Heart left ventricle (tissue), 16 donors: ENCODE data around the gene SSX2IP. TPM values are rescaled to one million over a fixed set of nuclear protein-coding genes. Genes with fewer than 3 reads are reported as not detected.

ENCODE experiments used
- ATAC-seq, 4 donors: fragments of 200-7000 bp; cut with Tn5 transposase; one replicate each; pipeline ENCODE4 v1.9.1; 2020 to 2022; ENCODE audit warnings: moderate library complexity in 4 of 4, mild to moderate bottlenecking in 3 of 4, moderate number of reproducible peaks in 1 of 4
- DNase-seq, 5 donors: peaks; one replicate each; pipeline ENCODE4 v3.0.0-alpha.2; 2020
- H3K27ac ChIP-seq, 12 donors: fragments of 200-600 bp; sonication (generic) in 4 of 12; one replicate each; pipeline versions ENCODE4 v1.5.0 to v1.8.0; 2016 to 2022; ENCODE audit warnings: mild to moderate bottlenecking in 2 of 12
- H3K27me3 ChIP-seq, 9 donors: fragments of 200-600 bp; sonication (generic) in 2 of 9; one replicate each; pipeline versions ENCODE4 v1.5.1 to v1.8.0; 2016 to 2022; ENCODE audit warnings: mild to moderate bottlenecking in 3 of 9
- H3K36me3 ChIP-seq, 9 donors: fragments of 200-600 bp; sonication (generic) in 2 of 9; one replicate each; pipeline versions ENCODE4 v1.5.0 to v1.8.0; 2018 to 2022; ENCODE audit warnings: mild to moderate bottlenecking in 2 of 9
- H3K4me1 ChIP-seq, 12 donors: fragments of 200-600 bp; sonication (generic) in 4 of 12; one replicate each; pipeline versions ENCODE4 v1.5.0 to v1.8.0; 2016 to 2022; ENCODE audit warnings: mild to moderate bottlenecking in 3 of 12
- H3K4me3 ChIP-seq, 12 donors: fragments of 200-600 bp; sonication (generic) in 4 of 12; one replicate each; pipeline versions ENCODE4 v1.5.0 to v1.8.0; 2017 to 2022; ENCODE audit warnings: mild to moderate bottlenecking in 9 of 12, moderate library complexity in 4 of 12
- H3K9me3 ChIP-seq, 12 donors: fragments of 200-600 bp; sonication (generic) in 4 of 12; one replicate each; pipeline versions ENCODE4 v1.5.0 to v1.8.0; 2016 to 2022; ENCODE audit warnings: mild to moderate bottlenecking in 1 of 12
- POLR2A ChIP-seq, 2 donors: fragments of 450-650 bp; IDR thresholded peaks; one replicate each; pipeline ENCODE4 v1.6.1; 2017; ENCODE audit warnings: antibody characterized with exemption in 2 of 2, mild to moderate bottlenecking in 2 of 2, moderate library complexity in 2 of 2
- WGBS, 4 donors: extraction: QIAGEN DNeasy Blood & Tissue Kit in 2 of 4; methylation state at CpG; one replicate each; pipeline versions ENCODE4 v1.1.5 to v1.1.7; 2013 to 2018; 5-methylcytosine and 5-hydroxymethylcytosine counted together
- intact Hi-C, 10 donors: fragments of 100-400 bp; cut with DNase I; formaldehyde crosslinking; loops; one replicate each; pipeline versions ENCODE4 v1.11.1 to v1.14.2; 2022
- polyA plus RNA-seq, 2 donors: library from polyadenylated mRNA; stranded (reverse); fragments of 200-250 nt; gene quantifications; one replicate each; pipeline ENCODE4 v1.2.3, GENCODE V29; 2013
- total RNA-seq, 9 donors: library from RNA; depleted of rRNA in 2 of 9; stranded (reverse); fragments of >200 nt in 2 of 9; fragmentation: NEBNext Ultra II Directional in 3 of 9; extraction: Animal tissue kit (Norgen Biotek cat#: 25700) in 3 of 9; gene quantifications; one replicate each; pipeline versions ENCODE4 v1.1.0 to v1.2.4, GENCODE V29; 2016 to 2023
- TF ChIP-seq, protein P1 (sequence below), 12 donors: fragments of 200-600 bp; sonication (generic) in 4 of 12; IDR thresholded peaks; one replicate each; pipeline versions ENCODE4 v1.5.0 to v1.8.0; 2018 to 2022; ENCODE audit warnings: antibody characterized with exemption in 12 of 12, mild to moderate bottlenecking in 5 of 12
- donor health status: ischemic (EF 13 %, LVEDD 7.1; RV severe dilation, severe dysfunction).
- donor health status: healthy with polysubstance abuse.
- donor health status: DM: no; HTN: yes; CAD: no.
- donor health status: DM: no; HTN: no; CAD: no.
- donor health status: ischemic (EF 25% LVEDD 6.9; RV normal size, moderate dysfunction).
- donor health status: ischemic (EF 25% LVEDD 5.7; RV mildly dilated, moderate dysfunction).
- donor health status: healthy.
- donor health status: DM: yes; HTN: yes; CAD: no.
- donor health status: ischemic (EF 35%, LVEDD 5.7; RV mildly dilated, moderate dysfunction).
- donor health status: nonischemic (EF 11% LVEDD 7.7; RV severe dilation, severe dysfunction).
- donor health status: DM: yes; HTN: yes; CAD: no.
- donor health status: PGD.
- donor health status: ischemic (EF 29% LVEDD 5.4; RV normal size, mild dysfunction).
- donor health status: nonischemic (EF 23%, LVEDD 6.1; RV moderate dilation, normal function).

Gene SSX2IP
- total and polyA plus RNA-seq, 11 donors: 2.6 to 18.5 (median 13.7) TPM

GRCh38 chr1:84672080-84672854 is 18.0 kb downstream of the SSX2IP start:
- intact Hi-C loops: no loop called here
- H3K36me3 ChIP-seq: peaks cover 0 to 13% (median 0%) of the 10 kb centered on the region in 9 donors
- H3K4me3 ChIP-seq: no peak overlapping the region
- no peaks in the 10 kb centered on the region for H3K27me3 ChIP-seq
- DNase-seq (no peak), ATAC-seq (no peak)
- TF ChIP-seq, protein P1, sequence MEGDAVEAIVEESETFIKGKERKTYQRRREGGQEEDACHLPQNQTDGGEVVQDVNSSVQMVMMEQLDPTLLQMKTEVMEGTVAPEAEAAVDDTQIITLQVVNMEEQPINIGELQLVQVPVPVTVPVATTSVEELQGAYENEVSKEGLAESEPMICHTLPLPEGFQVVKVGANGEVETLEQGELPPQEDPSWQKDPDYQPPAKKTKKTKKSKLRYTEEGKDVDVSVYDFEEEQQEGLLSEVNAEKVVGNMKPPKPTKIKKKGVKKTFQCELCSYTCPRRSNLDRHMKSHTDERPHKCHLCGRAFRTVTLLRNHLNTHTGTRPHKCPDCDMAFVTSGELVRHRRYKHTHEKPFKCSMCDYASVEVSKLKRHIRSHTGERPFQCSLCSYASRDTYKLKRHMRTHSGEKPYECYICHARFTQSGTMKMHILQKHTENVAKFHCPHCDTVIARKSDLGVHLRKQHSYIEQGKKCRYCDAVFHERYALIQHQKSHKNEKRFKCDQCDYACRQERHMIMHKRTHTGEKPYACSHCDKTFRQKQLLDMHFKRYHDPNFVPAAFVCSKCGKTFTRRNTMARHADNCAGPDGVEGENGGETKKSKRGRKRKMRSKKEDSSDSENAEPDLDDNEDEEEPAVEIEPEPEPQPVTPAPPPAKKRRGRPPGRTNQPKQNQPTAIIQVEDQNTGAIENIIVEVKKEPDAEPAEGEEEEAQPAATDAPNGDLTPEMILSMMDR (IDR thresholded peaks at IDR 0.05): no peak
- TF ChIP-seq POLR2A (IDR thresholded peaks at IDR 0.05): no peak
- H3K4me1 ChIP-seq: no peaks in the 10 kb centered on the region
- no peaks in the 10 kb centered on the region for H3K9me3 ChIP-seq
- WGBS, 4 donors: 79 to 86% (median 81%) methylated on average over 3 of the region's 3 CpGs
- no peak overlapping the region for H3K27ac ChIP-seq

- Histone ChIP-seq H3K4me3 (no peak overlapping the region), H3K27ac (no peak overlapping the region), H3K36me3 (peaks cover 0 to 23% (median 0%) of the 10 kb centered on the region in 9 donors), H3K9me3 (no peaks in the 10 kb centered on the region), H3K4me1 (no peaks in the 10 kb centered on the region), H3K27me3 (no peaks in the 10 kb centered on the region)
- TF ChIP-seq POLR2A (IDR thresholded peaks at IDR 0.05): no peak
- TF ChIP-seq, protein P1 (IDR thresholded peaks at IDR 0.05): no peak
- ATAC-seq: no peak
- intact Hi-C loops: no loop called here
- WGBS, 4 donors: 90 to 96% (median 92%) methylated on average over 2 of the region's 2 CpGs
- no peak for DNase-seq
These were observed 20.4 kb downstream of the SSX2IP start for GRCh38 chr1:84669831-84670230.

GRCh38 chr1:84668185-84668584 is 22.1 kb downstream of the SSX2IP start:
- H3K4me3 ChIP-seq: no peak overlapping the region
- peaks cover 0 to 24% (median 0%) of the 10 kb centered on the region in 9 donors for H3K36me3 ChIP-seq
- H3K9me3 ChIP-seq: no peaks in the 10 kb centered on the region
- intact Hi-C loops: no loop called here
- ATAC-seq (no peak), DNase-seq (no peak)
- 93 to 96% (median 94%) methylated on average over 1 of the region's 1 CpG for WGBS, 4 donors
- H3K27ac ChIP-seq: no peak overlapping the region
- H3K27me3 ChIP-seq: no peaks in the 10 kb centered on the region
- H3K4me1 ChIP-seq: no peaks in the 10 kb centered on the region
- TF ChIP-seq POLR2A (IDR thresholded peaks at IDR 0.05): no peak
- TF ChIP-seq, protein P1 (IDR thresholded peaks at IDR 0.05): peak in 4 of 12 donors; percentile 13 to 32 (median 24)

DNA sequence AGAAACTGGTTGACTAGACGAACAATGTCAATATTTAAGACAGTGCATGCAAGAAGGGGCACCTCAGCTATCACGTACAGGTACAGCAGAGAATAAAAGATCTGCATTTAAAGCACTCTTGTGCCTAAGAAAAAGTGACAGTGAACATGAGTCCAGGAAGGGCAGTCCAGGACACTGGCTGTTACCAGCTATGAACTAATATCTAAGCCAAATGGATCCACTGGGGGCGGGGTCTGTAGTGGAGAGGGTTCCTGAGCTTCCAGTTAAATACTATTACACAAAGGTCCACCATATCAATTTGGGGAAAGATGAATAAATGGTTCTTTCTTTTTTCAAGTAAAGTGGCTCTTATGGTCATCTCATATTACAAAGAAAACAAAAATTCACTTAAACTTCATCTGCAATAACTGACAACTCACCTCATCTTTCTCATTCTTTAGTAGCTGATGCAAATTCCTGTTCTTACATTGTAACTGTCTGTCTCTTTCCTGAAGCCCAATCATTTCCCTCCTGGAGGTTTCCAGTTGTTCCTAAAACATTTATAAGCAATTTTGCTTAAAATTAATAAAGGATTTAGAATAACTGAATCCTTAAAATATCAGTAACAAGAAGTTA is 24.5 kb downstream of the SSX2IP start:
- intact Hi-C loops: no loop called here
- H3K9me3 ChIP-seq: no peaks in the 10 kb centered on the region
- H3K36me3 ChIP-seq: peaks cover 0 to 47% (median 0%) of the 10 kb centered on the region in 9 donors
- WGBS, 4 donors: 91 to 97% (median 96%) methylated on average over 3 of the region's 3 CpGs
- no peak overlapping the region for H3K4me3 ChIP-seq
- no peak for ATAC-seq
- TF ChIP-seq POLR2A (IDR thresholded peaks at IDR 0.05): no peak
- TF ChIP-seq, protein P1 (IDR thresholded peaks at IDR 0.05): no peak
- H3K4me1 ChIP-seq: no peaks in the 10 kb centered on the region
- no peak overlapping the region for H3K27ac ChIP-seq
- no peak for DNase-seq
- H3K27me3 ChIP-seq: no peaks in the 10 kb centered on the region
